Measurements from ENCODE around the gene BIRC7. TPM values are rescaled to one million over a fixed set of nuclear protein-coding genes. Genes with fewer than 3 reads are reported as not detected.
"Not testable (repeated sequence)": the region's sequence is repeated elsewhere in the genome, so short reads cannot be mapped to it uniquely, and the experiment has no call there.

The BIRC7 gene
- total RNA-seq, 1 donor from 2014 or later = 2.9 TPM

GRCh38 chr20:63206878-63207277 lies 28.8 kb upstream of the BIRC7 start:
- DNase-seq (ENCODE audit: low spot score) = no peak

DNA sequence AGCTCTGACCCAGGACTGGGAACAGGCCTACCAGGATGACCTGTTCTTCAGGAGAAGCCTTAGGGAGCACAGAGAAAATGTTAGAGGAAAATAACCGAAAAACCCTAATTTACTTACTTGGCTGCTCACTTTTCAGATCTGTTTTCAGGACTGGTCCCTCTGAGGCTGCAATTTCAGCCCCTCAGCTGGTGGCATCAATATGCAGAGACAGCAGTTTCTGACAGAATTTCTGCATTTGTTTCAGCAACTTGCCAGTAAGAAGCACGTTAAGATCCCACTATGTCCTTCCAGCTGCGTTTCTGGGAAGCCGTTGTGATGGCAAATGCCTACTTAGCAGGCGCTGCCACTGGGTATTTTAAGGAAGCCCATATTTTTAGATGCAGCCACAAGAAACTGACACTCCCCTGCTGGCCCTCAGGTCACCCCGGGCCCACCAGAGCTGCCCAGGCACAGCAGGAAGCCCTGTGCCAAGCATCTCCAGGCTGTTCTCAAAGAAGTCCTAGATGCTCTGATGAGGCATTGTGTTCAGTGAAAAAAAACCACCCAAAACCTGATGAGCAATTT lies 27.3 kb upstream of the BIRC7 start:
- DNase-seq (ENCODE audit: low spot score) = no peak

DNA sequence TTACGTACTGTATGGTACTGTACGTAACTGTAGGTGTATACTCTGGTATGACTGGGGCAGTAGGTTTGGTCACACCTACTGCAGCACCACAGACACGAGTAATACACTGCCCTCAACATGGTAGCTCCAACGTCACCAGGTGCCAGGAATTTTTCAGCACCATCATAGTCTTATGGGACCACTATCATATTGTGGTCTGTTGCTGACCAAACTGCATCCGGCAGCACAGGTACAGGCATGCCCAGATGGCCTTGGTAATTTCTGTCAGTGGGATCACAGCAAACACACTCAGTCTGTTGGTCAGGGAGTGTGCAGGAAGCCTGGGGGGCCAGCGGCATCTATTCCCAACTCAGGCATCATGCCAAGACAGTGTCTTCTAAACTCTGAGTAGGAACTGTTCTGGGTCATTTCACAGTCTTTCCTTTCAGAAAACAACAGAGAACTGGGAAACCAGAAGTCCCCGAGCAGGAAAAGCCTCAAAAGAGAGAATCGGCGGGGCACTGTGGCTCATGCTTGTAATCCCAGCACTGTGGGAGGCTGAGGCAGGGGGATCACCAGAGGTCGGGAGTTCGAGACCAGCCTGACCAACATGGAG lies 25.6 kb upstream of the BIRC7 start:
- no peak for DNase-seq (ENCODE audit: low spot score)

DNA sequence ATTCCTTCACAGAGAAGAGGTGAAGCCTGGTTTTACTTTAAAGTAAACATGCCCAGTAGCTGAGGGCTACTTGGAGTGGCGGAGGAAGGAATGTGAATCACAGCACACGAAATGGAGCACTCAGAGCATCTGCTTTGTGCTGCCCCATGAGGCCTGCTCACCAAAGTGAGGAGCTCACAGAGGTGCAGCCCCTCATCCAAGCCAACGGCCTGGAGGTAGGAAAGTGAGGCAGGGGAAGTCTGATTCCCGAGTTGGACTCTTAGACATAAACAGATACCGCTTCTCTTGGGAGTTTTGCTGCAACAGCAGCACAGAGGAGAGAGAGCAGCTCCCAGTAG lies 23.3 kb upstream of the BIRC7 start:
- DNase-seq (ENCODE audit: low spot score) = no peak

DNA sequence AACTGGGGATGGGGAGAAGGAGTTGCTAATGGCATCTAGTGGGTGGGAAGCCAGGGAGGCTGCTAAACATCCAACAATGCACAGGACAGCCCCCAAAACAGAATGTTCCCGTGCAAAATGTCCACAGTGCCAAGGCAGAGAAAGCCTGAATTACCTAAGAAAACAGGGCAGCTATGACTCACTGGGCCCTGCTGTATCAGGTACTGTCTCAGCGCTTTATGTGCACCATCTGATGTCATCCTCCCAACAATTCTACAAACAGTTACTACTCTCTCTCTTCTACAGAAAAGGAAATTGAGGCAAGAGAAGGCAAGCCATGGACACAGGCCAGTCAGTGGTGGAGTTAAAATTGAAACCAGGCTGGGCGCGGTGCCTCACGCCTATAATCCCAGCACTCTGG lies 22.9 kb upstream of the BIRC7 start:
- DNase-seq (ENCODE audit: low spot score) = no peak

- no peak for DNase-seq (ENCODE audit: low spot score)
Observed at GRCh38 chr20:63214514-63214913, 21.2 kb upstream of the BIRC7 start.

DNA sequence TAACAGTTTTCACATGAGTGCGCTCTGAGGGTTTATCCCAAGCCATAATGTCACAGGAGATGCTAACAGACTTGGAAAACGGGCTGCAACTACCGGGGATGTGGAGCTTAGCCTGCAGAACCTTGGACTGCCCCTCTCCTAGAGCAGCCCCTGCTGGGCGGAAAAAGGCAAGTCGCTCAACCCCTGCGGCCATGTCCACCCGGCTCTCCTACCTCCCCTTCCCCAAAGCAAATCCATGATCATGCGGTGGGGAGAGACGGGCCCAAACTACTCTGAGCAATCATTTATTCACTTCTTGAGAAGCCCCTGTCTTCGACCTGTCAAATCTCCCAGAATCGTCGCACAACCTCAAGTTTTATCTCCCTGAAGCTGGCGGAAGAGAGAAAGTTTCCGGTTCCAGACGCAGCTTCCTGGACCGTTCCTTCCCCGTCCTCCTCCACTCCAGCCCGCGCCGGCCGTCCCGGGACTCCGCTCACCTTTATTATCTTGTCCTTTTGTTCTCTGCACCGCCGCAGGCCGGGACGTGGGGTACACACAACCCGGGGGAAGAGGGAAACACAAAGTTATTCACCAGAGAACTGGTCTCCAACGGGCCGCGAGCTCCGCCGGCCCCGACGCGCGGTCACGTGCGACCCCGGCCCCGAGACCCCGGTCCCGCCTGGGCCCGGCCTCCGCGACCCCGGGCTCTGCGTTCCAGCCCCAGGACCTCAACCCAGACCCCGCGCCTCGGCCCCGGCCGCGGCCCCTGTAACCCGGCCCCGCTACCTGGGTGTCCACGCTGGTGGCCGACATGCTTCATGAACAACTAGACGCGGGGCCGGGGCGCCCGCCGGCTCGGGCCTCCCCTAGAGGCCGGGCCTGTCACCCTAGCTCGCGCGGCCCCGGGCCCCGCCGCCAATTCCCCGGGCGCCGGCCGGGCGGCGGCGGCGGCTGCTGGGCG lies 20.3 kb upstream of the BIRC7 start:
- DNase-seq (ENCODE audit: low spot score) = no peak

DNA sequence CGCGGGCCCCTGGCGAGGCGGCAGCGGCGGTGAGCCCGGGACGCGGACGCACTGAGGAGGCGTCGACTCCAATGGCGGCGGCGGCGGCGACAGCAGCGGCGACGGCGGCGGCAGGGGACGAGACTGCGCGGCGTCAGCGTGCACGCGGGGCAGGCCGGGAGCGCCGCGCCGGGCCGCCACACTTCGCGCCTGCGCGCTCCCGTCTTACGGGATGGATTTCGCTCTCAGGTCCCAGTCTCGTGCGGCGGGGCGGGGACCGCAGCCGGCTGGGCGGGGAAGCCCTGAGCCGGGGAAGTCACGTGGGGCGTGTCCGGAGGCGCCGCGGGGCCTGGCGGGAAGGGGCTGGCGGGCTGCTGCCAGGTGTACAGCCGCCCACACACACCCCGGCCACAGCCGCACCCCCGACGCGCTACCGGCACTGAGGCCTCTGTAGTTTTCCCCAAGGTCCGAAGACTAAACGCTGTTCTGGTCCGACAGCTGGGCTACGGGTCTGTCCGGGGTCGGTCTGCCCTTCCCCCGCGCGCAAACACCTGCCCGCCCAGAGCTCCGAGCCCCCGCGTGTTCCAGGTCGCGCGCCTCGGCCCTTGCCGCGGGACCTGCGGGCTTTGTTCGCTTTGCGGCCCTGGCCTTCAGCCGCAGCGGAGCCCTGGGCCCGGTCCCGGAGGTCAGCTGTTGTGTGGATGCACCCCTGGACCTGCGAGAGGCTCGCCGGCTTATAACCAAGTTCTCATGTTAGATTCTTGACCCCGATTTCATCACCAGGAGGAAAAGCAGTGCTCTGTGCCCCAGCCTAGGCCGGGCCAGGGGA lies 19.5 kb upstream of the BIRC7 start, which contains the start of gene YTHDF1:
Gene YTHDF1, minus strand, starts transcription at position 91 of the 808 bp plus-strand sequence. CDS start 239 bp downstream, outside the sequence.
- peak; percentile 97 for DNase-seq (ENCODE audit: low spot score)

DNA sequence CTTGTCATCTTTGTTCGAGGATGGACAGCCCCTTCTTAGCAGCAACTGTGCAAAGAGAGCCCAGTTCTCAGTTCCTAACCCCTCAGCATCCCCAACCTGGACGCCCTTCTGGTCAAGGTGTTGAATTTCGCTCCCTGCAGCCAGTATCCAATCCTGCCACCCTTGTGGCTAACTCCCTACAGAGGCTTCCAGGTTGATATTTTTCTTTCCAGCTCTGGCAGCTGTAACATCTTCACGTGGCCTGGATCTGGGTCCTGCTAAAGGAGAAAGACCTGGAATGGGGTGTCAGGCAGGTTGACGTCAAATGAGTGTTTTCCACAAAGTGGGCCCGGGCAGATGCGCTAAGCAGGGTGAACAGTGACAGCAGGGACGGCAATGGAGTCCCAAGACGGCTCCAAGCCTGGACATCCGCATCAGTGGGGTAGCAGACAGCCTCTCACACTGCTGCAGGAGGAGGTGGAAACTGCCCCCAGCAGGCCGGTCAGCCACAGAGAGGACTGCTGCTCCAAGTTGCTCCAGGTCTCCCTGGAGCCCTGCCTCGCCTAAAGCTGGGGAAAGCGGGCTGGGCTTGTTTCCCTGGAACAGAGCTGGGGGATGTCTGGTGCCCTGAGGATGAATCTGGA lies 18.7 kb upstream of the BIRC7 start:
- DNase-seq (ENCODE audit: low spot score) = no peak

DNA sequence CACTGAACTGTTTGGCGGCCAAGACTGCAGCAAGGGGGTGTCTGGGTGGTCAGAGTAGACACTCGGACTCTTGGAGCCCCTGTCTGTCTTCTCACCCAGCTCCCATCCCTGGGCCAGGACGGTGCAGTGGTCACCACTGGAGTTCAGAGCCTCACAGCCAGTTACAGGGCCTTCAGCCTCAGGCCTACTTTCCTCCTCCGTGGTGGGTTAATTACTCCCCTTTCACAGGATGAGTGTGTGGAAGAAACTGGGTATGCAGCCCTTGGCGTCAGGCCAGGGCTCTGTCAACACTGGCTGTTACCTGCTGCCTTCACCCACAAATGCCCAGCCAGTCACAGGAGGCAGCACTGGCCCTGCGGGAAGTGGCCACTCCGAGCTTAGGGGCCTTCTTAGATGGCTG lies 18.0 kb upstream of the BIRC7 start:
- no peak for DNase-seq (ENCODE audit: low spot score)

- no peak for DNase-seq (ENCODE audit: low spot score)
Observed at GRCh38 chr20:63218701-63219446, 16.8 kb upstream of the BIRC7 start.

GRCh38 chr20:63219447-63219821 lies 16.3 kb upstream of the BIRC7 start:
- no peak for DNase-seq (ENCODE audit: low spot score)

- no peak for DNase-seq (ENCODE audit: low spot score)
Observed at GRCh38 chr20:63219866-63220521, 15.7 kb upstream of the BIRC7 start.

GRCh38 chr20:63220696-63221399 lies 14.9 kb upstream of the BIRC7 start:
- DNase-seq (ENCODE audit: low spot score) = no peak

GRCh38 chr20:63221400-63222053 lies 14.2 kb upstream of the BIRC7 start:
- DNase-seq (ENCODE audit: low spot score) = not testable (repeated sequence)

- no peak for DNase-seq (ENCODE audit: low spot score)
Observed at GRCh38 chr20:63222541-63222940, 13.2 kb upstream of the BIRC7 start.

DNA sequence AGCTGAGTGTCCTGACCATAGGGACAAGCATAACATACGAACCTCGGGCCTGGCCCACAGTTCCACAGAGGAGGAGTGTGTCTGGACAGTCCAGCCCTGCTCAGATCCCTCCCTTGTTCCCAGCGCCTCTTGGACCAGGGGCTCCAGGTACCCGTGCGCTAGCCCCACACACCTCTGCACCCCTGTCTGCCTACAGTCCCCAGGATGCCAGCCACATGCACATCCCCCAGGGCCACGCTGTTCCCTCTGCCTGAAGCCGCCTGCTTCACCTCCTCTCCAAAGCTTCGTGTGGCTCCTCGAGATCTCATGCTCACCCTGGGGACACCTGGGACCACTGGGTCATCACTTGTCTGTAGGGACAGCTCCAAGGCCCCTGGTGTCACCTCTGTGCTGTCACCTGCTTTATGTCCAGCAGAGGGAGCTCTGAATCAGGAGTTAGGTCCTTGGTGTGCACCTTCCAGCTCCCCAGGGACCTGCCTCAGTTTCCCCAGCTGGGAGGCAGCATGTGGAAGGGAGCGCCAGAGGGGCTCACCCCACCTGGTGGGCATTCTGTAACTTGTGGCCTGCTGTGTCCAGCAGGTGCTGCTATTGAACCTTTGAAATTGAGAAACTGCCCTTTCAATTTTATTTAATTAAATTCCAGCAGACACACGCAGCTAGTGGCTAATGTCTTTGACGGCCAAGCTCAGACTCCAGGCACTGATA lies 12.4 kb upstream of the BIRC7 start:
- DNase-seq (ENCODE audit: low spot score) = peak; percentile 35

- no peak for DNase-seq (ENCODE audit: low spot score)
Observed at GRCh38 chr20:63223826-63224207, 11.9 kb upstream of the BIRC7 start.
